Fibroblast of lung (primary cell): ENCODE data around the gene SNAI3. TPM values are rescaled to one million over a fixed set of nuclear protein-coding genes. Genes with fewer than 3 reads are reported as not detected.

Experiments
- DNase-seq, 2 donors: peaks; one replicate each; pipeline versions ENCODE4 v3.0.0 to v3.0.0-alpha.2; 2010; ENCODE audit warnings: low read depth in 2 of 2
- H2AFZ ChIP-seq: 2 replicates; pipeline ENCODE4 v1.5.1; 2012; ENCODE audit warnings: low read length, control low read depth, inconsistent platforms
- H3K27ac ChIP-seq: 2 replicates; pipeline ENCODE4 v1.5.1; 2011; ENCODE audit warnings: low read length, control low read depth; ENCODE audit not compliant: insufficient read depth
- H3K27me3 ChIP-seq: 2 replicates; pipeline ENCODE4 v1.5.1; 2011; ENCODE audit warnings: mild to moderate bottlenecking, low read length; ENCODE audit not compliant: control insufficient read depth, insufficient read depth
- H3K36me3 ChIP-seq: 2 replicates; pipeline ENCODE4 v1.5.1; 2011; ENCODE audit warnings: low read length; ENCODE audit not compliant: control insufficient read depth, insufficient read depth
- H3K4me1 ChIP-seq: 2 replicates; pipeline ENCODE4 v1.5.1; 2011; ENCODE audit warnings: low read length; ENCODE audit not compliant: control insufficient read depth, insufficient read depth; ENCODE audit errors: extremely low read depth
- H3K4me2 ChIP-seq: 2 replicates; pipeline ENCODE4 v1.5.1; 2011; ENCODE audit warnings: low read length, control low read depth; ENCODE audit not compliant: insufficient read depth; ENCODE audit errors: extremely low read depth
- H3K4me3 ChIP-seq, 4 experiments: fragments of 200-600 bp in 1 of 4; sonication (generic) in 1 of 4; replicated peaks in 1 of 4; 2 replicates each; pipeline ENCODE4 v1.5.1; 2011 to 2016; ENCODE audit warnings: low read length in 4 of 4, low read depth in 3 of 4, mild to moderate bottlenecking in 3 of 4, control low read depth in 2 of 4, inconsistent platforms in 1 of 4, mixed read lengths in 1 of 4; ENCODE audit not compliant: insufficient read depth in 1 of 4; ENCODE audit errors: control extremely low read depth in 1 of 4
- H3K79me2 ChIP-seq: 2 replicates; pipeline ENCODE4 v1.5.1; 2012; ENCODE audit warnings: mild to moderate bottlenecking, low read length, inconsistent platforms; ENCODE audit not compliant: control insufficient read depth, insufficient read depth
- H3K9ac ChIP-seq: 2 replicates; pipeline ENCODE4 v1.5.1; 2011; ENCODE audit warnings: mild to moderate bottlenecking, low read length, control low read depth; ENCODE audit not compliant: insufficient read depth
- H3K9me3 ChIP-seq: 2 replicates; pipeline ENCODE4 v1.5.1; 2012; ENCODE audit warnings: low read depth, low read length; ENCODE audit not compliant: control insufficient read depth, insufficient read depth
- H4K20me1 ChIP-seq: 2 replicates; pipeline ENCODE4 v1.5.1; 2011; ENCODE audit warnings: low read length; ENCODE audit not compliant: control insufficient read depth, insufficient read depth; ENCODE audit errors: extremely low read depth
- EZH2 ChIP-seq: IDR thresholded peaks from 2 replicates; pipeline ENCODE4 v1.5.1; 2012; ENCODE audit warnings: low read length, control low read depth, mild to moderate bottlenecking; ENCODE audit errors: missing control alignments
- polyA plus RNA-seq, 2 donors: library from polyadenylated mRNA; depleted of rRNA in 1 of 2; stranded (reverse) in 1 of 2; unstranded in 1 of 2; fragments of >200 nt; gene quantifications; 2 replicates each; pipeline ENCODE4 v1.2.1, GENCODE V29; 2011 to 2012; ENCODE audit warnings: missing spikeins in 1 of 2
- total RNA-seq: library from RNA; depleted of rRNA; stranded (reverse); fragments of >200 nt; gene quantifications from 2 replicates; pipeline ENCODE4 v1.2.1, GENCODE V29; 2014
- TF ChIP-seq, protein P1 (sequence below), 2 donors: IDR thresholded peaks in 1 of 2; conservative IDR thresholded peaks in 1 of 2; 1 replicate in 1 of 2; 2 replicates in 1 of 2; pipeline ENCODE4 v1.5.1; 2011 to 2012; ENCODE audit warnings: low read length in 2 of 2, control low read depth in 1 of 2, inconsistent platforms in 1 of 2, low read depth in 1 of 2, mild to moderate bottlenecking in 1 of 2

Gene SNAI3
- total and polyA plus RNA-seq, 2 donors (not counting 1 experiment from before 2014, with no cell fraction given), result 0.17 TPM; not detected in 1

- H3K79me2 ChIP-seq, result peaks cover 33% of the 10 kb centered on the region
- H4K20me1 ChIP-seq, result no peaks in the 10 kb centered on the region
- peak within 1 kb of the TSS; percentile 77 for H2AFZ ChIP-seq
- peaks cover 5% of the 10 kb centered on the region for H3K36me3 ChIP-seq
- DNase-seq, result peak; percentile 97 to 98
- no peaks in the 10 kb centered on the region for H3K27me3 ChIP-seq
- H3K9me3 ChIP-seq, result no peaks in the 10 kb centered on the region
- TF ChIP-seq, protein P1, sequence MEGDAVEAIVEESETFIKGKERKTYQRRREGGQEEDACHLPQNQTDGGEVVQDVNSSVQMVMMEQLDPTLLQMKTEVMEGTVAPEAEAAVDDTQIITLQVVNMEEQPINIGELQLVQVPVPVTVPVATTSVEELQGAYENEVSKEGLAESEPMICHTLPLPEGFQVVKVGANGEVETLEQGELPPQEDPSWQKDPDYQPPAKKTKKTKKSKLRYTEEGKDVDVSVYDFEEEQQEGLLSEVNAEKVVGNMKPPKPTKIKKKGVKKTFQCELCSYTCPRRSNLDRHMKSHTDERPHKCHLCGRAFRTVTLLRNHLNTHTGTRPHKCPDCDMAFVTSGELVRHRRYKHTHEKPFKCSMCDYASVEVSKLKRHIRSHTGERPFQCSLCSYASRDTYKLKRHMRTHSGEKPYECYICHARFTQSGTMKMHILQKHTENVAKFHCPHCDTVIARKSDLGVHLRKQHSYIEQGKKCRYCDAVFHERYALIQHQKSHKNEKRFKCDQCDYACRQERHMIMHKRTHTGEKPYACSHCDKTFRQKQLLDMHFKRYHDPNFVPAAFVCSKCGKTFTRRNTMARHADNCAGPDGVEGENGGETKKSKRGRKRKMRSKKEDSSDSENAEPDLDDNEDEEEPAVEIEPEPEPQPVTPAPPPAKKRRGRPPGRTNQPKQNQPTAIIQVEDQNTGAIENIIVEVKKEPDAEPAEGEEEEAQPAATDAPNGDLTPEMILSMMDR (conservative IDR thresholded peaks at IDR 0.05 in 1 of 2, IDR thresholded peaks at IDR 0.05 in 1 of 2; ENCODE audit: low read depth in 1 of 2, low read length in 2 of 2), result no peak
- TF ChIP-seq EZH2, result no peak
- peak within 1 kb of the TSS; percentile 92 for H3K27ac ChIP-seq
- peak within 1 kb of the TSS; percentile 75 to 96 (median 94) for H3K4me3 ChIP-seq
- H3K4me2 ChIP-seq, result peak within 1 kb of the TSS; percentile 92
- no peaks in the 10 kb centered on the region for H3K4me1 ChIP-seq
- H3K9ac ChIP-seq, result peak within 1 kb of the TSS; percentile 79
Observed at GRCh38 chr16:88662843-88663606, 23.3 kb downstream of the SNAI3 start, which contains the start of gene MVD. Gene MVD, minus strand, starts transcription at chr16:88663091. Its CDS starts 11 bp downstream, at chr16:88663080.

DNA sequence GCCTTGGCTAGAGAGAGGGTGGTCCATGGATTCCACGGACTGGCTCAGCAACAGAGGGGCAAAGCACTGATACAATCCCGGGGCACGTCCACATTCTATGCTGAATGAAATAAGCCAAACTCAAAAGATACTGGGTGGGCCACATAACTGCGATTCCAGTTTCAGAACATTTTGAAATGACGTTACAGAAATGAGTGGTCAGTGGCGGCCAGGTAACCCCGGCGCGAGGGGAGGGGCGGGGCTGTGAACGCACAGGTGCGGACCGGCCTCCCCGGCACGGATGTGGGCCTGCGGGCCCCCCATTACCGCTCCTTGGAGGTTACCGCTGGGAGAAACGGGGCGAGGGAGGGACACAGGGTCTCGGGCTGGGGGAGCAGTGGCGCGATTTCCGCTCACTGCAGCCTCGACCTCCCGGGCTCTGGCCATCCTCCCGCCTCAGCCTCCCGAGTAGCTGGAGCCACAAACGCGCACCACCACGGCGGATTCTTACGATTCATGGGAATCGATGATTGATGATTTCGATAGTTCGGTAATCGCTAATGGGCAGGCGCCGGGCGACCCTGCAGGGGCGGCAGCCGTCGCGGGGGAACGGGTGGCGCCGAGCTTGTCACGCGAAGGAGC, 24.0 kb downstream of the SNAI3 start:
- DNase-seq, result no peak
- Histone ChIP-seq H3K4me2 (peak overlapping the region; percentile 92), H2AFZ (peak overlapping the region; percentile 43), H4K20me1 (no peaks in the 10 kb centered on the region), H3K9ac (peak overlapping the region; percentile 78), H3K9me3 (no peaks in the 10 kb centered on the region), H3K27ac (peak overlapping the region; percentile 92), H3K27me3 (no peaks in the 10 kb centered on the region), H3K36me3 (peaks cover 11% of the 10 kb centered on the region), H3K79me2 (peaks cover 33% of the 10 kb centered on the region), H3K4me1 (no peaks in the 10 kb centered on the region), H3K4me3 (peak overlapping the region; percentile 71 to 96 (median 87))
- TF ChIP-seq, protein P1 (conservative IDR thresholded peaks at IDR 0.05 in 1 of 2, IDR thresholded peaks at IDR 0.05 in 1 of 2; ENCODE audit: low read depth in 1 of 2, low read length in 2 of 2), result no peak
- TF ChIP-seq EZH2, result no peak

DNA sequence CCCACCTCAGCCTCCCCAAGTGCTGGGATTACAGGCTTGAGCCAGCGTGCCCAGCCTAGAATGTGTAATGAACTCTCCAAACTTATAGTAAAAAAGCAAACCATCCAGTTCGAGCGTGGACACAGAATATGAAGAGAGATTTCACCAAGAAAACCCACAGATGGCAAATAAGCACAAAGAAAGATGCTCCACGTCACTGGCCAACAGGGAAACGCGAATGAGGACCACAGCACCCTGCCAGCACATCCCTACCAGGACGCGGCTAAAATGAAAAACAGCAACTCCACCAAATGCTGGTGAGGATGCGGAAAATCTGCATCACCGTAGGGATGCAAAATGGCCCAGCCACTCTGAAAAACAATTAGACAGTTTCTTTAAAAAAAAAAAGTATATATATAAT, 24.8 kb downstream of the SNAI3 start:
- TF ChIP-seq EZH2, result no peak
- TF ChIP-seq, protein P1 (conservative IDR thresholded peaks at IDR 0.05 in 1 of 2, IDR thresholded peaks at IDR 0.05 in 1 of 2; ENCODE audit: low read depth in 1 of 2, low read length in 2 of 2), result no peak
- no peak for DNase-seq
- Histone ChIP-seq H3K4me3 (peak overlapping the region; percentile 11 to 96 (median 52)), H2AFZ (no peak overlapping the region), H3K9me3 (no peaks in the 10 kb centered on the region), H3K4me2 (peak overlapping the region; percentile 80), H3K79me2 (peaks cover 33% of the 10 kb centered on the region), H3K27ac (no peak overlapping the region), H3K4me1 (no peaks in the 10 kb centered on the region), H3K36me3 (peaks cover 13% of the 10 kb centered on the region), H4K20me1 (no peaks in the 10 kb centered on the region), H3K27me3 (no peaks in the 10 kb centered on the region), H3K9ac (no peak overlapping the region)
